Fibroblast of lung (primary cell): ENCODE results near the gene CELSR2.

Source experiments
- EZH2 ChIP-seq: IDR thresholded peaks from 2 replicates; pipeline ENCODE4 v1.5.1; 2012; ENCODE audit warnings: low read length, control low read depth, mild to moderate bottlenecking; ENCODE audit errors: missing control alignments
- TF ChIP-seq, protein P1 (sequence below), 2 donors: IDR thresholded peaks in 1 of 2; conservative IDR thresholded peaks in 1 of 2; 1 replicate in 1 of 2; 2 replicates in 1 of 2; pipeline ENCODE4 v1.5.1; 2011 to 2012; ENCODE audit warnings: low read length in 2 of 2, control low read depth in 1 of 2, inconsistent platforms in 1 of 2, low read depth in 1 of 2, mild to moderate bottlenecking in 1 of 2

DNA sequence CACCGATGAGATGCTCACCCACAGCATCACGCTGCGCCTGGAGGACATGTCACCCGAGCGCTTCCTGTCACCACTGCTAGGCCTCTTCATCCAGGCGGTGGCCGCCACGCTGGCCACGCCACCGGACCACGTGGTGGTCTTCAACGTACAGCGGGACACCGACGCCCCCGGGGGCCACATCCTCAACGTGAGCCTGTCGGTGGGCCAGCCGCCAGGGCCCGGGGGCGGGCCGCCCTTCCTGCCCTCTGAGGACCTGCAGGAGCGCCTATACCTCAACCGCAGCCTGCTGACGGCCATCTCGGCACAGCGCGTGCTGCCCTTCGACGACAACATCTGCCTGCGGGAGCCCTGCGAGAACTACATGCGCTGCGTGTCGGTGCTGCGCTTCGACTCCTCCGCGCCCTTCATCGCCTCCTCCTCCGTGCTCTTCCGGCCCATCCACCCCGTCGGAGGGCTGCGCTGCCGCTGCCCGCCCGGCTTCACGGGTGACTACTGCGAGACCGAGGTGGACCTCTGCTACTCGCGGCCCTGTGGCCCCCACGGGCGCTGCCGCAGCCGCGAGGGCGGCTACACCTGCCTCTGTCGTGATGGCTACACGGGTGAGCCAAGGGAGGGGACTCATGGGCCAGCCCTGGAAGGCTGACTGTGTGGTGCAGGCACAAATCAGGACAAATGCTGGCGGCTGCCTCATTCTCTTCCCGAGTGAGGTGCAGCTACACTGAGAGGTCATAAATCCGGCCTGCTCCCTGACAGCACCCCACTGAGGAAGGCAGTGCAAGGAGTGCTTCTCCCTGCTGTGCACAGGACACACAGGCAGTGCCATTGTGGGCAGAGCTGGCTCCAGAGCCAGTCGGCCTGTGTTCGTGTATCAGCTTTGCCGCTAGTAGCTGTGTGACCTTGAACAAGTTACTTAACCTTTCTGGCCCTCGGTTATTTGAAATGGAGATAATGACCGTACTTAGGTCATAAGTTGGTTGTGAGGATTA, 9.4 kb downstream of the CELSR2 start:
- TF ChIP-seq, protein P1, sequence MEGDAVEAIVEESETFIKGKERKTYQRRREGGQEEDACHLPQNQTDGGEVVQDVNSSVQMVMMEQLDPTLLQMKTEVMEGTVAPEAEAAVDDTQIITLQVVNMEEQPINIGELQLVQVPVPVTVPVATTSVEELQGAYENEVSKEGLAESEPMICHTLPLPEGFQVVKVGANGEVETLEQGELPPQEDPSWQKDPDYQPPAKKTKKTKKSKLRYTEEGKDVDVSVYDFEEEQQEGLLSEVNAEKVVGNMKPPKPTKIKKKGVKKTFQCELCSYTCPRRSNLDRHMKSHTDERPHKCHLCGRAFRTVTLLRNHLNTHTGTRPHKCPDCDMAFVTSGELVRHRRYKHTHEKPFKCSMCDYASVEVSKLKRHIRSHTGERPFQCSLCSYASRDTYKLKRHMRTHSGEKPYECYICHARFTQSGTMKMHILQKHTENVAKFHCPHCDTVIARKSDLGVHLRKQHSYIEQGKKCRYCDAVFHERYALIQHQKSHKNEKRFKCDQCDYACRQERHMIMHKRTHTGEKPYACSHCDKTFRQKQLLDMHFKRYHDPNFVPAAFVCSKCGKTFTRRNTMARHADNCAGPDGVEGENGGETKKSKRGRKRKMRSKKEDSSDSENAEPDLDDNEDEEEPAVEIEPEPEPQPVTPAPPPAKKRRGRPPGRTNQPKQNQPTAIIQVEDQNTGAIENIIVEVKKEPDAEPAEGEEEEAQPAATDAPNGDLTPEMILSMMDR (conservative IDR thresholded peaks at IDR 0.05 in 1 of 2, IDR thresholded peaks at IDR 0.05 in 1 of 2; ENCODE audit: low read depth in 1 of 2, low read length in 2 of 2), result no peak
- TF ChIP-seq EZH2, result no peak
